HEK293 (cell line): ENCODE results near the gene NECAB2.
A peak's percentile ranks its signal among the peaks of the same experiment; 100 is the strongest.

Experiments used
- CTCF ChIA-PET: fragments of 350-600 bp; formaldehyde crosslinking; extraction: SDS; loops from one replicate; lab custom pipeline; 2021; ENCODE audit warnings: antibody characterized with exemption; lab: Yijun Ruan, JAX
- POLR2A ChIA-PET: fragments of 300-600 bp; formaldehyde crosslinking; extraction: SDS; loops from one replicate; lab custom pipeline; 2020; ENCODE audit warnings: antibody characterized with exemption, inconsistent platforms; lab: Yijun Ruan, JAX
- H3K27ac ChIP-seq: fragments of 200-500 bp; sonication (Bioruptor generic); 2 replicates; pipeline ENCODE4 v1.5.1; 2014; ENCODE audit warnings: low read depth, low read length, control low read depth, inconsistent platforms; ENCODE audit errors: extremely low read depth
- H3K36me3 ChIP-seq, 2 experiments: fragments of 200-500 bp in 1 of 2; sonication (Bioruptor generic) in 1 of 2; 1 replicate in 1 of 2; 2 replicates in 1 of 2; pipeline ENCODE4 v1.5.1; 2014 to 2017; ENCODE audit warnings: inconsistent platforms in 2 of 2, low read length in 2 of 2; ENCODE audit not compliant: control insufficient read depth in 2 of 2, insufficient read depth in 1 of 2
- H3K4me1 ChIP-seq: fragments of 200-500 bp; sonication (Bioruptor generic); 2 replicates; pipeline ENCODE4 v1.5.1; 2014; ENCODE audit warnings: mild to moderate bottlenecking, low read length, inconsistent platforms; ENCODE audit not compliant: control insufficient read depth, insufficient read depth
- H3K4me3 ChIP-seq: 2 replicates; pipeline ENCODE4 v1.5.1; 2011; ENCODE audit warnings: low read depth, mild to moderate bottlenecking, control low read depth, low read length, moderate library complexity
- H3K9me3 ChIP-seq: fragments of 200-500 bp; sonication (Bioruptor generic); 2 replicates; pipeline ENCODE4 v1.5.1; 2014; ENCODE audit warnings: low read depth, low read length, inconsistent platforms; ENCODE audit not compliant: control insufficient read depth, insufficient read depth
- EGR2 ChIP-seq: fragments of 450-650 bp; formaldehyde crosslinking; IDR thresholded peaks from 2 replicates; pipeline ENCODE4 v1.5.1; 2016; ENCODE audit warnings: low read depth, missing biosample characterization, missing genetic modification characterization
- GLIS1 ChIP-seq: fragments of 450-650 bp; formaldehyde crosslinking; IDR thresholded peaks from 2 replicates; pipeline ENCODE4 v1.5.1; 2016; ENCODE audit warnings: missing biosample characterization, missing genetic modification characterization
- KLF1 ChIP-seq: fragments of 450-650 bp; formaldehyde crosslinking; IDR thresholded peaks from 2 replicates; pipeline ENCODE4 v1.5.1; 2016; ENCODE audit warnings: missing biosample characterization, missing genetic modification characterization
- SCRT1 ChIP-seq: fragments of 450-650 bp; formaldehyde crosslinking; IDR thresholded peaks from 2 replicates; pipeline ENCODE4 v1.5.1; 2016; ENCODE audit warnings: missing biosample characterization, missing genetic modification characterization, borderline replicate concordance
- ZBTB26 ChIP-seq: fragments of 450-650 bp; formaldehyde crosslinking; optimal IDR thresholded peaks from 2 replicates; pipeline ENCODE3; 2016; ENCODE audit warnings: missing biosample characterization, mild to moderate bottlenecking, missing genetic modification characterization
- ZEB2 ChIP-seq: fragments of 450-650 bp; formaldehyde crosslinking; IDR thresholded peaks from 2 replicates; pipeline ENCODE4 v1.5.1; 2016; ENCODE audit warnings: missing biosample characterization, missing genetic modification characterization
- ZFHX2 ChIP-seq: fragments of 450-650 bp; formaldehyde crosslinking; conservative IDR thresholded peaks from 2 replicates; pipeline ENCODE4 v1.5.1; 2016; ENCODE audit warnings: missing biosample characterization, missing genetic modification characterization
- ZFP41 ChIP-seq: fragments of 450-650 bp; formaldehyde crosslinking; IDR thresholded peaks from 2 replicates; pipeline ENCODE4 v1.5.1; 2016; ENCODE audit warnings: missing biosample characterization, missing genetic modification characterization, borderline replicate concordance
- ZIC2 ChIP-seq: fragments of 450-650 bp; formaldehyde crosslinking; IDR thresholded peaks from 2 replicates; pipeline ENCODE4 v1.5.1; 2016; ENCODE audit warnings: missing biosample characterization, missing genetic modification characterization
- ZNF10 ChIP-seq: fragments of 450-650 bp; formaldehyde crosslinking; IDR thresholded peaks from 2 replicates; pipeline ENCODE4 v1.5.1; 2017; ENCODE audit warnings: missing biosample characterization, missing genetic modification characterization
- ZNF133 ChIP-seq: fragments of 450-650 bp; formaldehyde crosslinking; IDR thresholded peaks from 2 replicates; pipeline ENCODE4 v1.5.1; 2016; ENCODE audit warnings: missing biosample characterization, missing genetic modification characterization
- ZNF2 ChIP-seq: fragments of 450-650 bp; formaldehyde crosslinking; IDR thresholded peaks from 2 replicates; pipeline ENCODE4 v1.5.1; 2016; ENCODE audit warnings: missing biosample characterization, missing genetic modification characterization
- ZNF214 ChIP-seq: fragments of 450-650 bp; formaldehyde crosslinking; IDR thresholded peaks from 2 replicates; pipeline ENCODE4 v1.5.1; 2017; ENCODE audit warnings: missing biosample characterization, mild to moderate bottlenecking, missing genetic modification characterization, borderline replicate concordance
- ZNF248 ChIP-seq: fragments of 450-650 bp; formaldehyde crosslinking; IDR thresholded peaks from 2 replicates; pipeline ENCODE4 v1.5.1; 2017; ENCODE audit warnings: missing biosample characterization, missing genetic modification characterization
- ZNF311 ChIP-seq: fragments of 450-650 bp; formaldehyde crosslinking; IDR thresholded peaks from 2 replicates; pipeline ENCODE4 v1.5.1; 2017; ENCODE audit warnings: missing biosample characterization, missing genetic modification characterization, borderline replicate concordance
- ZNF416 ChIP-seq: fragments of 450-650 bp; formaldehyde crosslinking; IDR thresholded peaks from 2 replicates; pipeline ENCODE4 v1.5.1; 2016; ENCODE audit warnings: missing biosample characterization, missing genetic modification characterization
- ZNF426 ChIP-seq: fragments of 450-650 bp; formaldehyde crosslinking; IDR thresholded peaks from 2 replicates; pipeline ENCODE4 v1.5.1; 2017; ENCODE audit warnings: missing biosample characterization, missing genetic modification characterization, mild to moderate bottlenecking, inconsistent platforms, moderate library complexity
- ZNF433 ChIP-seq: fragments of 450-650 bp; formaldehyde crosslinking; IDR thresholded peaks from 2 replicates; pipeline ENCODE4 v1.5.1; 2016; ENCODE audit warnings: missing biosample characterization, missing genetic modification characterization, low read depth
- ZNF548 ChIP-seq: fragments of 450-650 bp; formaldehyde crosslinking; IDR thresholded peaks from 2 replicates; pipeline ENCODE4 v1.5.1; 2016; ENCODE audit warnings: missing biosample characterization, missing genetic modification characterization
- ZNF560 ChIP-seq: fragments of 450-650 bp; formaldehyde crosslinking; IDR thresholded peaks from 2 replicates; pipeline ENCODE4 v1.5.1; 2017; ENCODE audit warnings: missing biosample characterization, missing genetic modification characterization, borderline replicate concordance
- ZNF585B ChIP-seq: fragments of 450-650 bp; formaldehyde crosslinking; IDR thresholded peaks from 2 replicates; pipeline ENCODE4 v1.5.1; 2016; ENCODE audit warnings: missing biosample characterization, missing genetic modification characterization
- ZNF645 ChIP-seq: fragments of 450-650 bp; formaldehyde crosslinking; IDR thresholded peaks from 2 replicates; pipeline ENCODE4; 2016; ENCODE audit warnings: missing biosample characterization, missing genetic modification characterization
- ZNF76 ChIP-seq: fragments of 450-650 bp; formaldehyde crosslinking; IDR thresholded peaks from 2 replicates; pipeline ENCODE4; 2016; ENCODE audit warnings: low read depth, missing biosample characterization, missing genetic modification characterization, borderline replicate concordance
- TF ChIP-seq, protein P1 (sequence below): fragments of 450-650 bp; formaldehyde crosslinking; IDR thresholded peaks from 2 replicates; pipeline ENCODE4 v1.5.1; 2017; ENCODE audit warnings: missing biosample characterization, missing genetic modification characterization

The NECAB2 gene

DNA sequence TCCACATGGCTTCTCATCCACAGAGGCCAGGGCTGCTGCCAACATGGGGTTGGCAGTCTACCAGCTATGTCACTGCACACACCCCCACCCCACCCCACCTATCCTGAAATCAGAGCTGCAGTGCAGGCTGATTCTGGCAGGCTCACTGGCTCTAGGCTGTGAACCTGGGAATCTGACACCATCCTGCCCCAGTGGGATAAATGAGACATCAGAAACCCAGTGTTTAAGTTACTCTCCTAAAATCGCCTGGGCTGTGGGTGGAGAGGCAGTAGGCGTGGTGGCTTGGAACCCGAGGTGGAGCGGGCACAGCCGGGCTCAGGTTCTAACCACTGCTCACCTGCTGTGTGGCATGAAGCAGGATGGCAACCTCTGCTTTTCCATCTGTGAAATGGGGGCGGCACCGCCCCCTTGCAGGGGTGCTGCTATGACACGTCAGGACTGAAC lies 69.0 kb downstream of the NECAB2 start:
- Histone ChIP-seq H3K4me1 (no peaks in the 10 kb centered on the region), H3K4me3 (no peak overlapping the region), H3K9me3 (no peaks in the 10 kb centered on the region)
- CTCF ChIA-PET: no interaction called here
- no peak for TF ChIP-seq ZNF560 (tag by site-specific recombination)
- TF ChIP-seq ZNF10: no peak
- TF ChIP-seq ZNF585B: no peak
- peak; percentile 51 for TF ChIP-seq ZFHX2 (tag by site-specific recombination)
- no peak for TF ChIP-seq ZNF433 (tag by site-specific recombination)
- no peak for TF ChIP-seq ZBTB26 (tag by site-specific recombination)
- peak; percentile 47; the same call in 1 of the 2 replicates for TF ChIP-seq EGR2 (tag by site-specific recombination)
- TF ChIP-seq ZNF248 (tag by site-specific recombination): no peak
- peak; percentile 83 for TF ChIP-seq KLF1
- TF ChIP-seq ZEB2 (tag by site-specific recombination): no peak
- TF ChIP-seq, all 188 proteins: peak for 3
- POLR2A ChIA-PET: no interaction called here
- no peaks in the 10 kb centered on the region for H3K36me3 ChIP-seq
- no peak overlapping the region for H3K27ac ChIP-seq

- H3K27ac ChIP-seq: no peak overlapping the region
- CTCF ChIA-PET: interaction anchor here (1.2 kb wide), 1 partner anchor 82 kb away, joined by 6 read pairs; no protein-coding TSS in a partner anchor
- H3K4me1 ChIP-seq: peaks cover under 1% of the 10 kb centered on the region; the same call in 1 of the 2 replicates
- no peak overlapping the region for H3K4me3 ChIP-seq
- POLR2A ChIA-PET: no interaction called here
- H3K9me3 ChIP-seq: no peaks in the 10 kb centered on the region
- no peaks in the 10 kb centered on the region for H3K36me3 ChIP-seq
- TF ChIP-seq ZNF2 (tag by site-specific recombination) (no peak), ZNF133 (tag by site-specific recombination) (no peak), ZNF311 (tag by site-specific recombination) (no peak), ZNF76 (tag by site-specific recombination) (no peak), ZIC2 (tag by site-specific recombination) (no peak), ZFP41 (tag by site-specific recombination) (no peak), ZNF645 (tag by site-specific recombination) (no peak), SCRT1 (tag by site-specific recombination) (no peak)
- TF ChIP-seq, protein P1, sequence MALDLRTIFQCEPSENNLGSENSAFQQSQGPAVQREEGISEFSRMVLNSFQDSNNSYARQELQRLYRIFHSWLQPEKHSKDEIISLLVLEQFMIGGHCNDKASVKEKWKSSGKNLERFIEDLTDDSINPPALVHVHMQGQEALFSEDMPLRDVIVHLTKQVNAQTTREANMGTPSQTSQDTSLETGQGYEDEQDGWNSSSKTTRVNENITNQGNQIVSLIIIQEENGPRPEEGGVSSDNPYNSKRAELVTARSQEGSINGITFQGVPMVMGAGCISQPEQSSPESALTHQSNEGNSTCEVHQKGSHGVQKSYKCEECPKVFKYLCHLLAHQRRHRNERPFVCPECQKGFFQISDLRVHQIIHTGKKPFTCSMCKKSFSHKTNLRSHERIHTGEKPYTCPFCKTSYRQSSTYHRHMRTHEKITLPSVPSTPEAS (tag by site-specific recombination): no peak
Measured at GRCh38 chr16:84038469-84038868, 70.4 kb downstream of the NECAB2 start.

DNA sequence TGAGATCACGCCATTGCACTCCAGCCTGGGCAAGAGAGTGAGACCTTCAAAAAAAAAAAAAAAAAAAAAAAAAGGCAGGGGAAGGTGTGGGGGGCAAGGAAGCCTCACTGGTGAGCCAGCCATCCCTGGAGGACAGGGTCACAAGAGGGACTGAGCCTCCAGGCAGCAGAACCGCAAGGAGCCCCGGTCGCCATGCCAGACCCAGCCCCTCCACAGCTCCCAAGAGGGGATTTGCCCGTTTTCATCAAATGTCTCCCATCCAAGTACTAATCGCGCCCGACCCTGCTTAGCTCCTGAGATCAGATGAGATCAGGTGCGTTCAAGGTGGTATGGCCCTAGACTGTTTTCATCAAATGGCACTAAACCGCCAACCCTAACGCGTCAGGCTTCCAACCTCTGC lies 71.7 kb downstream of the NECAB2 start:
- H3K4me1 ChIP-seq: peaks cover 7% of the 10 kb centered on the region
- no peak overlapping the region for H3K4me3 ChIP-seq
- no peaks in the 10 kb centered on the region for H3K9me3 ChIP-seq
- H3K36me3 ChIP-seq: no peaks in the 10 kb centered on the region
- POLR2A ChIA-PET: no interaction called here
- TF ChIP-seq ZNF548 (tag by site-specific recombination) (no peak), ZNF416 (tag by site-specific recombination) (no peak), GLIS1 (tag by site-specific recombination) (no peak), ZNF214 (tag by site-specific recombination) (no peak), ZNF426 (tag by site-specific recombination) (no peak)
- H3K27ac ChIP-seq: no peak overlapping the region
- CTCF ChIA-PET: no interaction called here
